WERI-Rb-1 (cell line): ENCODE measurements around the gene CGB7.
"Not testable (repeated sequence)": the region's sequence is repeated elsewhere in the genome, so short reads cannot be mapped to it uniquely, and the experiment has no call there.

Experiments used
- DNase-seq: peaks from one replicate; pipeline ENCODE4 v3.0.0-alpha.2; 2020
- H3K27ac ChIP-seq: fragments of 250-450 bp; sonication (Bioruptor Pico); 2 replicates; pipeline ENCODE4 v1.5.1; 2020; ENCODE audit warnings: mild to moderate bottlenecking, moderate library complexity
- H3K27me3 ChIP-seq: fragments of 250-450 bp; sonication (Bioruptor Pico); 2 replicates; pipeline ENCODE4 v1.5.1; 2021; ENCODE audit warnings: mild to moderate bottlenecking, low read depth, moderate library complexity; ENCODE audit not compliant: insufficient read depth, severe bottlenecking
- H3K36me3 ChIP-seq: fragments of 250-450 bp; sonication (Bioruptor Pico); 2 replicates; pipeline ENCODE4 v1.5.1; 2020; ENCODE audit warnings: mild to moderate bottlenecking, moderate library complexity
- H3K4me3 ChIP-seq: 2 replicates; pipeline ENCODE4 v1.5.1; 2011; ENCODE audit warnings: low read depth, mild to moderate bottlenecking, control low read depth, low read length
- H3K9me3 ChIP-seq: fragments of 250-450 bp; sonication (Bioruptor Pico); 2 replicates; pipeline ENCODE4 v1.5.1; 2021; ENCODE audit warnings: mild to moderate bottlenecking, moderate library complexity; ENCODE audit not compliant: severe bottlenecking
- TF ChIP-seq, protein P1 (sequence below): IDR thresholded peaks from 2 replicates; pipeline ENCODE4 v1.5.1; 2011; ENCODE audit warnings: low read depth, mild to moderate bottlenecking, control low read depth, inconsistent platforms, low read length

CGB7 gene

DNA sequence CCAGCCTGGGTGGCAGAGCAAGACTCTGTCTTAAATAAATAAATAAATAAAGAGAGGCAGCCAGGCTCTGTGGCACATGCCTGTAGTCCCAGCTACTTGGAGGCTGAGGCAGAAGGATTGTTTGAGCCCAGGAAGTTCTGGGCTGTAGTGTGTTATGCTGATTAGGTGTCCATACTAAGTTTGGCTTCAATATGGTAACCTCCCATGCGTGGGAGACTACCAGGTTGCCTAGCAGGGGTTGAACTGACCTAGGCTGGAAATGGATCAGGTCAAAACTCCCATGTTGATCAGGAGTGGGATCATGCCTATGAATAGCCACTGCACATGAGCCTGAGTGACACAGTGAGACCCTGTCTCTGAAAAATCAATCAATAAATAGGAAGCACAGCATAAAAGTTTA is 23.7 kb upstream of the CGB7 start:
- Histone ChIP-seq H3K9me3 (peaks cover 3% of the 10 kb centered on the region), H3K4me3 (no peak overlapping the region), H3K36me3 (peaks cover 10% of the 10 kb centered on the region), H3K27ac (no peak overlapping the region), H3K27me3 (no peaks in the 10 kb centered on the region)
- DNase-seq: no peak
- TF ChIP-seq, protein P1, sequence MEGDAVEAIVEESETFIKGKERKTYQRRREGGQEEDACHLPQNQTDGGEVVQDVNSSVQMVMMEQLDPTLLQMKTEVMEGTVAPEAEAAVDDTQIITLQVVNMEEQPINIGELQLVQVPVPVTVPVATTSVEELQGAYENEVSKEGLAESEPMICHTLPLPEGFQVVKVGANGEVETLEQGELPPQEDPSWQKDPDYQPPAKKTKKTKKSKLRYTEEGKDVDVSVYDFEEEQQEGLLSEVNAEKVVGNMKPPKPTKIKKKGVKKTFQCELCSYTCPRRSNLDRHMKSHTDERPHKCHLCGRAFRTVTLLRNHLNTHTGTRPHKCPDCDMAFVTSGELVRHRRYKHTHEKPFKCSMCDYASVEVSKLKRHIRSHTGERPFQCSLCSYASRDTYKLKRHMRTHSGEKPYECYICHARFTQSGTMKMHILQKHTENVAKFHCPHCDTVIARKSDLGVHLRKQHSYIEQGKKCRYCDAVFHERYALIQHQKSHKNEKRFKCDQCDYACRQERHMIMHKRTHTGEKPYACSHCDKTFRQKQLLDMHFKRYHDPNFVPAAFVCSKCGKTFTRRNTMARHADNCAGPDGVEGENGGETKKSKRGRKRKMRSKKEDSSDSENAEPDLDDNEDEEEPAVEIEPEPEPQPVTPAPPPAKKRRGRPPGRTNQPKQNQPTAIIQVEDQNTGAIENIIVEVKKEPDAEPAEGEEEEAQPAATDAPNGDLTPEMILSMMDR: no peak

DNA sequence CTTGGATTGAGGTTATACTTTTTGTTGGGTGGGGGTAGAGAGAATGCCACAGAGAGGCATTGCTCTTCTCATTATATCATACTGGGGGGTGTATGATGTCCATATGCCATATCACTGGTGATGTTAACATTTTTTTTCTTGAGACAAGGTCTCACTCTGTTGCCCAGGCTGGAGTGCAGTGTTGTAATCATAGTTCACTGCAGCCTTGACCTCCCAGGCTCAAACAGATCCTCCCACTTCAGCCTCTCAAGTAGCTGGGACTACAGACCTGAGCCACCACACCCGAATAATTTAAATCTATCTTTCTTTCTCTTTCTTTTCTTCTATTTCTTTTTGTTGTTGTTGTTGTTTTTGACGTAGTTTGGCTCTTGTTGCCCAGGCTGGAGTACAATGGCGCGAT is 22.8 kb upstream of the CGB7 start:
- no peak for DNase-seq
- no peak overlapping the region for H3K4me3 ChIP-seq
- H3K27me3 ChIP-seq: no peaks in the 10 kb centered on the region
- peaks cover 1% of the 10 kb centered on the region for H3K36me3 ChIP-seq
- no peak overlapping the region for H3K27ac ChIP-seq
- peaks cover 3% of the 10 kb centered on the region for H3K9me3 ChIP-seq
- TF ChIP-seq, protein P1: no peak

DNA sequence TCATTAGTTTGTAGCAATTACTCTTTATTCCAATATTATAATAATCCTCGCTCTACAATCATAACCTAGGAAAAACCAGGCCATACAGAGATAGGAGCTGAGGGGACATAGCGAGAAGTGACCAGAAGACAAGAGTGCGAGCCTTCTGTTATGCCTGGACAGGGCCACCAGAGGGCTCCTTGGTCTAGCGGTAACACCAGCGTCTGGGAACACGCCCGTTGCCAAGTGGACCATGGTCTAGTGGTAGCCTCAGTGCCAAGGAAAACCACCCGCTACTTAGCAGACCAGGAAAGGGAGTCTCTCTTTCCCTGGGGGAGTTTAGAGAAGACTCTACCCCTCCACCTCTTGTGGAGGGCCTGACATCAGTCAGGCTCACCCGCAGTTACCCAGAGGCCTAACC is 17.3 kb upstream of the CGB7 start:
- H3K9me3 ChIP-seq, H3K36me3 ChIP-seq, H3K27ac ChIP-seq, H3K4me3 ChIP-seq: not testable (repeated sequence)
- peaks cover 19% of the 10 kb centered on the region for H3K27me3 ChIP-seq
- DNase-seq: peak; percentile 73
- TF ChIP-seq, protein P1: peak; percentile 58

DNA sequence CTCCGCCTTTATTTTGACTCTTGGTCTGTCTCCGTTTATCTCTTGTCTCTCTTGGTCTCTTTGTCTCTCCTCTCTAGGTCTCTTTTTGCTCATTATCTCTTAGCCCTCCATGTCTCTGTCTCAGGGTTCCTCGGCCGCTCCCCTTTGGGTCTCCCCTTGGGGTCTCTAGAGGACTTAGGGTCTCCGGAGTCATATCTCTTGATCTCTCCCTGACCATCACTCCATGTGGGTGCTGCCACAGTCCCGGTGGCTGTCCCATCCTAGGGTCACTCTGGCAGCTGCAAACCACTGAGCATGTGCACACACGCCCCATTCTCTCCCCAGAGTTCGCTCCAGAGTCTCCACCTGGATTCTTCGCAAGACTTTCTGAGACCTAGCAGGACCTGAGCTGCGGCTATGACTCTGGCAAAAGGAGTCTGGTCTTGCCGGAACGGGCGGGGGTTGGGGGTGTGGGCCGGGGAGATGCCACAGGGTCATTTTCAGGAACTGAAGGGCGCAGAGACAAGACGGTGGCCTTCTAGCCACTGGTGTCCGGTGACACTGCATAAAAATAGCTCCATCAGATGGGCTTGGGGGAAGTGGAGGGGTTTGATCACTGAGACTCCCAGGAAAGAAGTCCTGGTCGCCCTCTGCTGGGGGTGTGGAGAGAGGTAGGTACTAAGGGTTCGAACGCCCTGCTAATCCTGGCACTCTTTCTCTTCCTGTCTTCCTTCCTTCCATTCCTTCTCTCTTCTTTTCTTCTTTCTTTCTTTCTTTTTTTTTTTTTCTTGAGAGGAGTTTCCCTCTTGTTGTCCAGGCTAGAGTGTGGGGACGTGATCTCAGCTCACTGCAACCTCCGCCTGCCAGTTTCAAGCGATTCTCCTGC is 16.2 kb upstream of the CGB7 start:
- no peaks in the 10 kb centered on the region for H3K9me3 ChIP-seq
- peak; percentile 83 for DNase-seq
- TF ChIP-seq, protein P1: peak; percentile 77
- H3K36me3 ChIP-seq: no peaks in the 10 kb centered on the region
- H3K4me3 ChIP-seq: no peak overlapping the region
- H3K27me3 ChIP-seq: peaks cover 19% of the 10 kb centered on the region
- no peak overlapping the region for H3K27ac ChIP-seq

DNA sequence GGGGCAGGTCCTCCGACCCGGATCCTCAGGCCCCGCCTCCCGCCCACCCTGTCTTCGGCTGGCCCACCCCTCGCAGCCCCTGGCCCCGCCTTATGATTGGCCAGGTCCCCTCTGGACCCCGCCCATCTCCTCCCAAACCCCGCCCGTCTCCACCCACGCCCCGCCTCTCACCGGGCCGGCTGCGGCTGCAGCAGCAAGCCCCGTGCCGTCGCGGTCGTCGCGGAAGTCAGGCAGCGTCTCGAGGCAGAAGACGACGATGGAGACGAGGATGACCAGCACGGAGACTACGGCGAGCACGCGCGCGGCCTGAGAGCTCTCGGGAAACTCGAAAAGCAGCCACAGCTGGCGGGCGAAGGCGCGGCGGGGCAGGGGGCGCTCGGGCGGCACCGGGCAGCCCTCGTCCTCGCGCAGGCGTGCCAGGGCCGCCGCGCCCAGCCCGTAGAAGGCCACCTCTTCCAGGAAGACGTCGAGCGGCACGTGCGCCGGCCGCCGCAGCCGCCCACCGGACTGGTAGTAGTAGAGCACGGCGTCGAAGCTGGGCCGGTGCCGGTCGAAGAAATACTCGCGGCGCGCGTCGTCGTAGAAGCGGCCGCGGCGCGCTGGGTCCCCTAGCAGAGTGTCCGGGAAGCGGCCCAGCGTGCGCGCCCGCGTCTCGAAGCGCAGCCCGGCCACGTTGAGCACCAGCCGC is 14.5 kb upstream of the CGB7 start:
- no peaks in the 10 kb centered on the region for H3K36me3 ChIP-seq
- no peak overlapping the region for H3K27ac ChIP-seq
- H3K4me3 ChIP-seq: peak overlapping the region; percentile 26; the same call in 1 of the 2 replicates
- peak; percentile 72 for DNase-seq
- H3K9me3 ChIP-seq: no peaks in the 10 kb centered on the region
- TF ChIP-seq, protein P1: no peak
- peaks cover 19% of the 10 kb centered on the region for H3K27me3 ChIP-seq
